VCaP (cell line): ENCODE results near the gene SLC4A7.

Experiments
- H3K27ac ChIP-seq: fragments of 450-650 bp; 2 replicates; pipeline ENCODE4 v1.5.1; 2017
- TF ChIP-seq, protein P1 (sequence below): fragments of 450-650 bp; conservative IDR thresholded peaks from 2 replicates; pipeline ENCODE4 v1.5.1; 2017; ENCODE audit warnings: mild to moderate bottlenecking, moderate library complexity

Gene SLC4A7

DNA sequence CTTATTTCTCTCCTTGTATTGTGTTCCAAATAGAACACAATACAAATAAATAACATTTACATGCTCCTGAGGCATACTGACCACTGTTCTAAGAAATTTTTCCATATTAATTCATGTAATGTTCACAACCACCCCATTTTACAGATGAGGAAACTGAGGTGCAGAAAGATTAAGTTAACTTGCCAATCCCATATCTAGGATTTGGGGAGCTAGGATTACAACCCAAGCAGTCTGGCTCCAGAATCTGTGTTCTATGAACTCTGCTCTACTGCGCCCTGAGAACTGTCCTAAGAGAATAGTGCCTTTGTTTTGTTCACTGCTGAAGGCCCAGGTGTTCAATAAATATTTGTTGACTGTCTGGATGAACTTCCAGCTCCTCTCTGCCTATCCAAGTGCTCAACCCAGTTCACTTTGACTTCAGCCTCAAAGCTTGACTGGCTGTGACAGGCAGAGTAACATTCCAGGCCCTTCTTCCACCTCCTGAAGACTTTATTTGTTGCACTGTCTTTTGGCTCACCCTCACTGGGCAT lies 118.1 kb downstream of the SLC4A7 start:
- H3K27ac ChIP-seq, result no peak overlapping the region
- TF ChIP-seq, protein P1, sequence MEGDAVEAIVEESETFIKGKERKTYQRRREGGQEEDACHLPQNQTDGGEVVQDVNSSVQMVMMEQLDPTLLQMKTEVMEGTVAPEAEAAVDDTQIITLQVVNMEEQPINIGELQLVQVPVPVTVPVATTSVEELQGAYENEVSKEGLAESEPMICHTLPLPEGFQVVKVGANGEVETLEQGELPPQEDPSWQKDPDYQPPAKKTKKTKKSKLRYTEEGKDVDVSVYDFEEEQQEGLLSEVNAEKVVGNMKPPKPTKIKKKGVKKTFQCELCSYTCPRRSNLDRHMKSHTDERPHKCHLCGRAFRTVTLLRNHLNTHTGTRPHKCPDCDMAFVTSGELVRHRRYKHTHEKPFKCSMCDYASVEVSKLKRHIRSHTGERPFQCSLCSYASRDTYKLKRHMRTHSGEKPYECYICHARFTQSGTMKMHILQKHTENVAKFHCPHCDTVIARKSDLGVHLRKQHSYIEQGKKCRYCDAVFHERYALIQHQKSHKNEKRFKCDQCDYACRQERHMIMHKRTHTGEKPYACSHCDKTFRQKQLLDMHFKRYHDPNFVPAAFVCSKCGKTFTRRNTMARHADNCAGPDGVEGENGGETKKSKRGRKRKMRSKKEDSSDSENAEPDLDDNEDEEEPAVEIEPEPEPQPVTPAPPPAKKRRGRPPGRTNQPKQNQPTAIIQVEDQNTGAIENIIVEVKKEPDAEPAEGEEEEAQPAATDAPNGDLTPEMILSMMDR, result no peak

DNA sequence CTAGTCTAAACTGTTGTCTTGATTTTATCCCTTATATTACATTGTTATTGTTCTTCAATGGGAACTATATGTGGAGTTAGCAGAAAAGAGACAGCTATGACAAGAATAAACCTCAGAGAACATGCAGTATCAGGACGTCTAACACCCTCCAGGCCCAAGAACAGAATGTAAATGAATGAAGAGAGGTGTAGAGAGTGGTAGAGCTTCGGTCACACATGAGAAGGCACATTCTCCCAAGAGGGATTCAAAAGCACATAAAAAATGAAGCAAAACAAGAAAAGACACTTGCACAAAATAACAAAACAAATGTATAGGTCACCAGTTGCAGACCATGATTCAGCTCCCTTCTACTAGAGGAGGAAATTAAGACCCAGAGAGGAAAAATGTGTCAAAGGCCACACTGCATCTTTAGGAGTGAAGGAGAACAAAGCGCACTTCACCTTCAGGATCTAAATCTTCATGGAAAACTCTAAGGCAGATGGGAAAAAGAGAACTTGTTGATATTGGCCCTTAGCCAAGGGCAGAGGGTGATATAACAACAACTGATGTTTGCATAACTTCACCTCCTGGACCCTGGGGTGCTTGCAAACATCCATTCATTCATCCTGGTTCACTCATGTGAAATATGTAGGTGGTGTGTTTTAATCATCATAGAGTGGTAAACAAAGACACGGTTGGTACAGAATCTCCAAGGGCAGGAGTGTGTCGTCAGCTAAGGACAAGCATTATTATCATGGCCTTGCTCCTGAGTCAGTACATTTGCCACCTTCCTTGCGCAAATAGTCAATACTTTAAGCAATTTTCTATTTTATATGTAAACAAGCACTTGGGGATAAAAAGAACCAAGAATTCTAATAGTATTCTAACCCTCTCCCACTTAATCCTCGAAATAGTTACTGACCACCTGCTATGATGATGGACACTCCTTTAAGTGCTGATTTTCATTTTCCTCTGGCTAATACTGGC lies 123.8 kb downstream of the SLC4A7 start:
- H3K27ac ChIP-seq, result peak overlapping the region; percentile 66
- TF ChIP-seq, protein P1, result no peak

DNA sequence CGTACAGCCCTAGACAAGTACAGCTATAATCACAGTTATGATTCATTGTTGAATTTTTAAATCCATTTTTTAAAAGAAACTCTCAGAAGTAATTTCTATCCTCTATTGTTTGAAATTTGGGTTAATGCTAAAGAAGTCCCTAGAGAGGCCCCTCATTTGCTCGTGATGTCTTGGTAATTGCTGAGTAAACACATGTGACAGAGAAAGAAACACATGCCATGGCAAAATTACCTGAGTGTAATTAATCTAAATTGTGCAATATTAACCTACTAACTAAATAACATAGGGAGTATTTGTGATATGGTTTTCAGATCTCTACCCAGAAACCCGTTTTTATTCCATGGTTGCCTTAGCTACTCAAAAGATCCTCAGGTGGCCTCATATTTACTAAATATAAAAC lies 125.8 kb downstream of the SLC4A7 start:
- TF ChIP-seq, protein P1, result no peak
- H3K27ac ChIP-seq, result peak overlapping the region; percentile 66

DNA sequence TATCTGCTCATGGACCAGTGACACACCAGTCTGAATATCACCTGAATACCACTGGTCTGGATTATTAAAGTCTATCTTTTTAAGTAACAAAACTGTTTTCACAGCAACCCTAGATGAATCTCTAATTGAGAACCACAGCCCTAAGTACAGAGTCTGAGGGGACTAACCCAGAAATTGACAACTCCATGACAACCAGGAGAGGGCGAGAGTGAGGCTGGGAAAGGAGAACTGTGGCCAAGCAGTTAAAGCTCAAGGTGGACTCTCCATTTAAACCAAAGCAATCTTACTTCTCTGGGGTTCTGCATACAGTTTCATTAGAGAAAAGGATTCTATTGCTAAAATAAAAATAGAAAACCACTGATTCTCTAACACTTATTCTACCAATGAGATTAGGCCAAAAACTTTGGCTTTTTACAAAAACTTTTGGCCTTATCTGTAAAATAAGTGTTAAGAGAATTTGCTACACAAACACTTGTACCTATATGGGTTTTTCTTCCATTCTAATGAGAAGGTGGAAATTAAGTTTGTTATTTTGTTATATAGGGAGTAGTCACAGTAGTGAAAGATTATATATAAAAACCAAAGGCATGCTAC lies 126.4 kb downstream of the SLC4A7 start:
- peak overlapping the region; percentile 66; the same call in 1 of the 2 replicates for H3K27ac ChIP-seq

DNA sequence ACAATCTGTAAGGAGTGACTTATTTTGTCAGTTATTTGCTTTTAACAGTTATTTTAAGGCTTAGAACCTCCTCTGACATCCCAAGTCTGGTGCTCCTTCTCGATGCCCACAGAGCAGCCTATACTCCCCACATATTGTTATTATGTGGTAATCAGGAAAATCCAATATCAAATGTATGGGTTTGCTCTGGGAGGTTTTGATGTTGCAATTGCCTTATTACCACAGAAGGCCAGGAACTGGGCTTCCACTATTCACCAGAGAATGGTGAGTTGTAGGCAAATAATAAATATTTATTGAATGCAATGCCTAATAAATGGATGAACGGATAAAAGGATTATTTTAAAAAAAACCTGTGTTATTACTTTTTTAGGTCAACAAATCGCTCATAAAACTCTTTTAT lies 127.2 kb downstream of the SLC4A7 start:
- H3K27ac ChIP-seq, result no peak overlapping the region
- TF ChIP-seq, protein P1, result no peak

More for the DNA sequence above, 126.4 kb downstream of the SLC4A7 start:
- TF ChIP-seq, protein P1, result peak; percentile 52

DNA sequence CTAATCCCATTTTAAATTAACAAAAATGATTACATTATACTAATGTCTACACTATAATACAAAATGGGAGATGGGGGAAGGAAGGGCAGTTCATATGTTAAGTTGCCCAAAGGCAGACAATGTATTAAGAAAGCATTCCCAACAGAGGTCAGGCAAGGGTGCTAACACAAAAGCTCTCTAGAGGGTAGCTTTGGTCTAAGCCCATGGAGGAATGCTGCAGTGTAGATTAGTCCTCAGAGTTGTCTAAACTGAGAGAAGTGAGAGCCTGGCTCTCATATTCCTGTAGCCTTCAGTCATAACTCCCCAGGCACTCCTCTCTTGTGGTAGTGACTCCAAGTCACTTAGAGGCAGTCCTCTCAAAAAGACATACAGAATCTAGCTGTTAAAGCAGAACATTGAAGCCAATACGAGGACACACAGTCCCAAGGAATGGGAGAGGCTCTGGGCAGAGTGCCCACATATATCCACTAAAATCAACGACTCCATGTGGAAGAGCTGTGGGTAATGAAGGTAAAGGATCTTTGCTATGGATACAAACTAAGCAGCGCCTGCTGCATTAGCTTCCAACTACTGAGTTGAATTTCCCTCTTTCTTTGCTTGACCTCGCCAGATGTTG lies 129.5 kb downstream of the SLC4A7 start:
- TF ChIP-seq, protein P1, result no peak
- H3K27ac ChIP-seq, result no peak overlapping the region

DNA sequence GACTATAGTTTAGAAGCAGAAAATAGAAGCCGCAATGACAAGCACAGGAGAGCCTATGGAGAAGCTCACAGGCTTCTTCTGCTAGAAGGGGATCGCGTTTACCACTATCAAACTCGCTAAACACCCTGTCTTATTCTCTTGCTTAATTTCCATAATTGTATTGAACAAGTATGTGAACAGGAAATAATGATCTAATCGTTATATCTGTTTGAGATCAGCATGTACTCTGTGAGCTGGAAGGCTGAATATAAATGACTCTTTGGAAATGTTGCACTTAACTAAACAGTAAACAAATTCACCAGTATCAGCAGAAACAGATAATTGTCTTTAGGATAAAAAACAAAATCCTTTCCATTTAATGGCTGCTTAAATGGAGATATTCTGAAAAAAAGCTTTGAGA lies 130.0 kb downstream of the SLC4A7 start:
- TF ChIP-seq, protein P1, result no peak
- H3K27ac ChIP-seq, result no peak overlapping the region
